Measurements from ENCODE around the gene TSKU. TPM values are rescaled to one million over a fixed set of nuclear protein-coding genes. Genes with fewer than 3 reads are reported as not detected.
A peak's percentile ranks its signal among the peaks of the same experiment; 100 is the strongest.

The TSKU gene
- total RNA-seq, 4 donors from 2014 or later, result 140 to 385 (median 202) TPM

DNA sequence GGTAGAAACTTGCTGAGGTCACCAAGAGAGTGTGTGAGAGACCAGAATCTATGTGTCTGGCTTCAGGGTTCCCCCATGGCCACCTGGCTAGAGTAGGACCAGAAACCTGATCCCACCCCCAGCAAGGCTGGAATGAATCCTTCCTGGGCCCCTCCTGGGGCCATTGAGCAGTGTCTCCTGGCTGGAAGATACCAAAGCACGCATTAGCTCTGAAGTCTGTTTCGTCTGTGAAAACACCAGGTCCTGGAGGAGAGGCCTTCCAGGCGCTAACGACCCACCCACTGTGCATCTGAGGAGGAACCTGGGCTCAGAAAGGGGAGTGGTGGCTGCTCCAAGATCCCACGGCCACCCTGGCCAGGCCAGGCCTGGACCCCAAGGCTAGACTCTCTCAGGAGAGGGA, 15.5 kb upstream of the TSKU start:
- H3K27me3 ChIP-seq, result no peaks in the 10 kb centered on the region
- 69 to 75% methylated on average over 2 to 5 of the region's 5 CpGs for WGBS, 2 donors
- H3K27ac ChIP-seq, result peak overlapping the region; percentile 25 to 84 (median 52)
- no peak overlapping the region for H3K4me3 ChIP-seq
- peaks cover 0 to 95% (median 37%) of the 10 kb centered on the region in 4 donors for H3K4me1 ChIP-seq
- no peak for DNase-seq (ENCODE audit: low spot score in 2 of 2)
- H3K9me3 ChIP-seq, result no peaks in the 10 kb centered on the region
- TF ChIP-seq, protein P1, sequence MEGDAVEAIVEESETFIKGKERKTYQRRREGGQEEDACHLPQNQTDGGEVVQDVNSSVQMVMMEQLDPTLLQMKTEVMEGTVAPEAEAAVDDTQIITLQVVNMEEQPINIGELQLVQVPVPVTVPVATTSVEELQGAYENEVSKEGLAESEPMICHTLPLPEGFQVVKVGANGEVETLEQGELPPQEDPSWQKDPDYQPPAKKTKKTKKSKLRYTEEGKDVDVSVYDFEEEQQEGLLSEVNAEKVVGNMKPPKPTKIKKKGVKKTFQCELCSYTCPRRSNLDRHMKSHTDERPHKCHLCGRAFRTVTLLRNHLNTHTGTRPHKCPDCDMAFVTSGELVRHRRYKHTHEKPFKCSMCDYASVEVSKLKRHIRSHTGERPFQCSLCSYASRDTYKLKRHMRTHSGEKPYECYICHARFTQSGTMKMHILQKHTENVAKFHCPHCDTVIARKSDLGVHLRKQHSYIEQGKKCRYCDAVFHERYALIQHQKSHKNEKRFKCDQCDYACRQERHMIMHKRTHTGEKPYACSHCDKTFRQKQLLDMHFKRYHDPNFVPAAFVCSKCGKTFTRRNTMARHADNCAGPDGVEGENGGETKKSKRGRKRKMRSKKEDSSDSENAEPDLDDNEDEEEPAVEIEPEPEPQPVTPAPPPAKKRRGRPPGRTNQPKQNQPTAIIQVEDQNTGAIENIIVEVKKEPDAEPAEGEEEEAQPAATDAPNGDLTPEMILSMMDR (IDR thresholded peaks at IDR 0.05), result no peak
- TF ChIP-seq EP300 (IDR thresholded peaks at IDR 0.05), result no peak
- TF ChIP-seq POLR2A (IDR thresholded peaks at IDR 0.05), result no peak
- H3K36me3 ChIP-seq, result no peaks in the 10 kb centered on the region

DNA sequence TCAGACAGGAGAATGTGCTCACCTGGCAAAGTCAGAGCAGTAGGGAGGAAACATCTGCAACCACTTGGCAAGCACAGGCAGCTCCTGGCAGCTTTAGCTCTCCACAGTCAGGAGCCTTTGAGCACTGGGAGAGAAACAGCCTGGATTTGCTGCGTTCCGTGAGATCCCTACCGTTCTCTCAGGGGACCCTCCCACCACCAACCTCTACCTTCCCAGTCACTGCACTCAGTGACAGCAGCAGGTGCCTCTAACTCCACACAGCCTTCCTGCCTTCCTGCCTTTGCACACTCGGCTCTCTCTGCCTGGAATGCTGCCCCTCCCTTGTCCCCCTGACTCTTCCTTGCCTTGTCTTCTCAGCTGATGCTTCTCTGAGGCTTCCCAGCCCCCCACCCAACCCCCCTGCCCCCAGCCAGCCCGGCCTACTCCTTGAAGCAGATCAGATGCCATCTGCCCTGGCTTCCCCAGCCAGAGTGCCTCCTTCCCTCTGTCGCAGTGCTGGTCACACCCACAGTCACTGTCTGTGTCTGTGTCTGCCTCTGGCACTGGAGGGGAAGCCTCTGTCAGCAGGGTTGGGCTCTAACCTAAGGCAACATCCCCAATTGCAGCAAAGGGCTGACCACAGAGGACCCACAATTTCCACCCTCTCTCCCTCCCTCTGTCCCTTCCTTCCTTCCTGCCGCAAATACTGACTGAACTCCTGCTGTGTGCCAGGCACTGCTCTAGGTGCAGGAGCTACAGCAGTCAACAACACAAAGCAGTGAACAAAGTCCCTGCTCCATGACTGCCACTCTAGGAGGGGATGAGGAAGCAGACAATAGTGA, 14.9 kb upstream of the TSKU start:
- Histone ChIP-seq H3K27ac (peak overlapping the region; percentile 32 to 84 (median 65)), H3K4me3 (no peak overlapping the region), H3K4me1 (peaks cover 0 to 97% (median 42%) of the 10 kb centered on the region in 4 donors), H3K27me3 (no peaks in the 10 kb centered on the region), H3K36me3 (no peaks in the 10 kb centered on the region), H3K9me3 (no peaks in the 10 kb centered on the region)
- DNase-seq (ENCODE audit: low spot score in 2 of 2), result no peak
- no peak for TF ChIP-seq EP300 (IDR thresholded peaks at IDR 0.05)
- no peak for TF ChIP-seq POLR2A (IDR thresholded peaks at IDR 0.05)
- TF ChIP-seq, protein P1 (IDR thresholded peaks at IDR 0.05), result no peak
- 25 to 29% methylated on average over 7 of the region's 7 CpGs for WGBS, 2 donors

DNA sequence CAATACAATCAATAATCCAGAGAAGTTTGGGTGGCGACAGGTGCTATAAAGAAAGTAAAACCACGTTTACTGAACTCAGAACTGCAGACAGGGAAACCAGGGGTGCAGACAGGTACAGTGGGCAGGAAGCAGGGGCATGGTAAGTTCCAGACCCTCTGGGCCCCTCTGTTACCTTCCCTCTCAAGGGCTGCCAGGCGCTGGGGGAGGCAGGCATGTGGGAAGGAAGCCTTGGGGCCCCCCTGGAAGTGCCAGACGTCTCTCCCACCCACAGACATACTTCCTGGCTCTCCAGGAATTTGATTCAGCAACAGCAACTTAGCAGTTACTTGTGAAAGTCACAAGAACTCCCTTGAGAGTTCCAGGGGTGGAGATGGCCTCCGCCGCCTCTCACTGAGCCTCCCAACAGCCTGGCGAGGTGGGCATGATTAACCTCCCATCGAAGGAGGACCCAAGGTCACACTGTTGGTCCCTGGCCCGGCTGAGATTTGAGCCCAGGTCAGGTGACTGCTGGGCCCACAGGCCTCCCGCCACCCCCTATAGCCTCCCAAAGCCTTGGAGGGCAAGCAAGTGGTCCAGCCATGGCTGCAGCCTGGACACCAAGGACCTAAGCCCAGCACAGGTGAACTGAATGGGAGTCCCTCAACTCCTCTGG, 14.1 kb upstream of the TSKU start:
- H3K9me3 ChIP-seq, result no peaks in the 10 kb centered on the region
- H3K36me3 ChIP-seq, result no peaks in the 10 kb centered on the region
- DNase-seq (ENCODE audit: low spot score in 2 of 2), result no peak
- WGBS, 2 donors, result 38 to 67% methylated on average over 9 to 10 of the region's 10 CpGs
- H3K4me1 ChIP-seq, result peaks cover 0 to 97% (median 44%) of the 10 kb centered on the region in 4 donors
- TF ChIP-seq EP300 (IDR thresholded peaks at IDR 0.05), result no peak
- H3K27ac ChIP-seq, result peak overlapping the region in 3 of 4 donors; percentile 71 to 84 (median 73)
- H3K4me3 ChIP-seq, result no peak overlapping the region
- no peaks in the 10 kb centered on the region for H3K27me3 ChIP-seq

DNA sequence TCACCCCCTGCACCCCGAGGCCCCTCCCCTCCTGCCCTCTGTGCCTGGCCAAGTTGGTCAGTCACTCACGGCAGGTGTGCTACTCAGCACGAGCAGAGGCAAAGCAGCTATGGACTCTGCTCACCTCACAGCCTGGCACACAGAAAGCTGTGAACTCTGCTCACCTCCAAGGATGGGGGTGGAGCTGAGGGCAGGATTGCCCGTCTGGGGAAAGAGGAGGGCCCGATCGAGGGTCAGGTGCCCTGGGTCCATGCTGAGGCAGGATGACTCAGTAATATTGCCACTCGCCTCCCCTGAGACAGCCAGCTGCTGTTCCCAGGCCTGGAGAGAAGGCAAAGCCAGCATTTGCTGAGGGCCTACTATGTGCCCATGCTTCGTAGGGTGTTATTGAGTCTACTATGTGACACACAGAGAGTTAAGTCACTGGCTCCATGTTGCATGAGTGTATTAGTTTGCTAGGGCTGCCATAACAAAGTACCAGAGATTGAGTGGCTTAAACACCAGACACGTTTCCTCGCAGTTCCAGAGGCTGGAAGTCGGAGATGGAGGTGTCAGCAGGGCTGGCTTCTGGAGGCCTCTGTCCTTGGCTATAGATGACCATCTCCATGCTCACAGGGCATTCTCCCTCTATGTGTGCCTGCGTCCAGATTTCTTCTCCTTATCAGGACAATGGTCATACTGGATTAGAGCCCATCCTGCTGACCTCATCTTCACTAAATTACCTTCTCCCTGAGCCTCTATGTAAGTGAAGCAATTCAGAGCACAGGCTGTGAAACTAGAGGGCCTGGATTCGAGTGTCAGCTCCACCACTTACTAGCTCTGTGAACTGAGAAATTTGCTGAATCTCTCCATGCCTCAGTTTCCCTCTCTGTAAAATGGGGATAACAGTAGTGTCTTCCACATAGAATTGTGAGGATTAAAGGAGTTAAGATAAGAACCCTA, 13.2 kb upstream of the TSKU start:
- Histone ChIP-seq H3K9me3 (no peaks in the 10 kb centered on the region), H3K27ac (peak overlapping the region; percentile 62 to 84 (median 72)), H3K36me3 (no peaks in the 10 kb centered on the region), H3K4me1 (peaks cover 0 to 96% (median 47%) of the 10 kb centered on the region in 4 donors), H3K27me3 (no peaks in the 10 kb centered on the region), H3K4me3 (no peak overlapping the region)
- TF ChIP-seq EP300 (IDR thresholded peaks at IDR 0.05), result no peak
- no peak for TF ChIP-seq POLR2A (IDR thresholded peaks at IDR 0.05)
- TF ChIP-seq, protein P1 (IDR thresholded peaks at IDR 0.05), result no peak
- DNase-seq (ENCODE audit: low spot score in 2 of 2), result no peak
- WGBS, 2 donors, result 92 to 98% methylated on average over 8 to 11 of the region's 13 CpGs
